SKM-1 treated with dmso at 0.1 percent for 144 hours (cell line): Measurements from ENCODE around the gene TMPRSS15.

Experiments
- DNase-seq: peaks from one replicate; lab custom pipeline; 2025; ENCODE audit not compliant: unreplicated experiment; lab: John Stamatoyannopoulos, UW

TMPRSS15 gene

GRCh38 chr21:18350216-18350615 is 53.4 kb downstream of the TMPRSS15 start:
- DNase-seq = no peak

- DNase-seq = no peak
Observed at GRCh38 chr21:18349468-18349867, 54.1 kb downstream of the TMPRSS15 start.

- no peak for DNase-seq
Observed at GRCh38 chr21:18340387-18340942, 63.1 kb downstream of the TMPRSS15 start.

DNA sequence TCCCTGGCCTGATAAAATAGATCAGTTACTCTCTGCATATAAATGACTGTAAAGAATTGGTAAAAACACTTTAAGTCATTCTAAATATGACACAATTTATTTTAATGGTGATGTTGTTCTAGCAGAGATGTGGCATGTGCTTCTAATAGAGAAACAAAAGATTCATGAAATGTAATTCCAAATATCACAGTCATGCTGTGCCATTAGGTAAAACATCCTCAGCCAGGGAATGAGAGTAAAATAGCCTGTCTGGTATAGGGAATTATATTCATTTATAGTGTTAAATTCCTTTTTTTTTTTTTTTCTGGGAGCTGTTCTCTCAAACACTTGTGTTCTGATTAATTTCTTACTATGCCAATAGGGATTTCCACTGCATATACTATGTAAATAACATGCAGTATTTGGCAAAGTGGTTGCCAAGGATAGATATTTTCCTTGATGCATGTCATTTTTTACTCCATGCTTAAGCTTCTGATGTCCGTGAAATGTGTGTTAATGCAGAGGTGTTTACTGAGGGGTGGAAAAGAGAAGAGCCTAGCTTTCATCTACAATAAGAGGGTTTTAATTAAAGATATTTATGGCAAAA is 67.8 kb downstream of the TMPRSS15 start:
- no peak for DNase-seq

DNA sequence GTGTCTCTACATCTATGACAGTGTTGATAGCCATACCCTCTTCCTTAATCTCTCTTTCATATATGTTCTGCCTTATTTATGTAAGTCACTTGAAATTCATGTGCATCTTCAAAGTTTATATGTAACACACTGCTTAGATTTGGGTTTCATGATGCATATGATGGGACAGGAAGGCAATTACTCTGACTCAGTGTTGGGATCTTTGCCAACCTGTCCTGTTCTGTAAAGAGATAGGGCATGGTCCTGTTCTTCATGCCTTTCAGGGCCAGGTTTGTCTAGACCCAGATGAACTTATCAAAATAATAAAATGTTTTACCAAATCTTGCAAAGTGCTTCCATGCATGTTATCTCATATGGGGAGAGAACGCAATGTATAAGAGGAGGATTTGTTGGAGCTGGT is 69.5 kb downstream of the TMPRSS15 start:
- DNase-seq = no peak

DNA sequence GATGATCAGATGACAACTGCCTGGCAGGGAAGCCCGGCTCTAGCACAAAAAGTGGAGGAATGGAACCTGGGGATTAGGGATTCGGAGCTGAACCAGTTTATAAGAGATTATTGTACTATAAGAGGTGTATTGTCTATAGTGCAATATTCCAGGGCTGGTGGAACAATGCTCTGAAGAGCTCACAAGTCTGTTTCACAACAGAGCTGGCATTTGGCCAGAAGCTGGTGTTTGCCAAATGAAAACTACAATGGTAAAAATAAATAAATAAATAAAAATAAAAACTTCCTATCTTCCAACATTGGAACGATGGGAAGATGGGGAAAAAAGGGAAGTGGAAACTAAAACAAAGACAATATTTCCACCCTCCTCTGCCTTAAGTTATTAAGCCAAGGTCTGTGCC is 85.4 kb downstream of the TMPRSS15 start:
- DNase-seq = no peak

GRCh38 chr21:18298228-18298627 is 105.4 kb downstream of the TMPRSS15 start:
- DNase-seq = no peak

DNA sequence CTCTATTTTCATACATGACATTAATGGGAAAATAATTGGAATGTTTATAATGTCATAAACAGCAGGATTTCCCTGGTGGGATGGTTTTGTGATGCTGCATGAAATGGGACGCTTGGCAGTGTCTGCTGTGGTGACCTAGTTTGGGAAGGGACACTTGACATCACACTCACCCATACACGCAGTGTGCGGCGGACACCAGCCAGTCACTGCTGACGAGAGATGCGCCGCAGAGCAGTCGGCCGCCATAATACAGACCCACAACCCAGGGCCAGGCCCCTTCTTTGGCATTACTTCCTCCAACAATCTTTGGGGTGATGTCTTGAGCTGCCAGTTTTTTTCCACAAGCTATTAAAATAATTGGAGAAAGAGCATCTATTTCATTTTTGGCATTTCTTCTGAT is 109.5 kb downstream of the TMPRSS15 start:
- no peak for DNase-seq

DNA sequence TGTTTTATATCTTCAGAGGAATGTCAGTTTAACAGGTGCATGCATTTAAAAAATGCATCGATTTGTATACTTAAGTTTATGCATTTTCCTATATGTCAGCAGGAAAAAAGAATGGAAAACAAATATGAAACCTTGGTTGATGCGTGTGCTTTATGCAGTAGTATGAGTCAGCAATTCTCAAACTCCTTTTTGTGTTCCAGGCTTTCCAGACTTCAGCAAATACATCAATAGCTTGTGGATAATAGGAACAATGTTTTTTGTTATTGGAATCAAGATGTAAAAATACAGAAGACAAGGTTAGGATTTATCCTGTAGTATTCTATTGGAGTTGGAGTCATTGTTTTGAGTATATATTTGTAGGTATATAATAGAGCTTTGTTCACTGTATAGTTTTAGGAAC is 113.7 kb downstream of the TMPRSS15 start:
- no peak for DNase-seq

DNA sequence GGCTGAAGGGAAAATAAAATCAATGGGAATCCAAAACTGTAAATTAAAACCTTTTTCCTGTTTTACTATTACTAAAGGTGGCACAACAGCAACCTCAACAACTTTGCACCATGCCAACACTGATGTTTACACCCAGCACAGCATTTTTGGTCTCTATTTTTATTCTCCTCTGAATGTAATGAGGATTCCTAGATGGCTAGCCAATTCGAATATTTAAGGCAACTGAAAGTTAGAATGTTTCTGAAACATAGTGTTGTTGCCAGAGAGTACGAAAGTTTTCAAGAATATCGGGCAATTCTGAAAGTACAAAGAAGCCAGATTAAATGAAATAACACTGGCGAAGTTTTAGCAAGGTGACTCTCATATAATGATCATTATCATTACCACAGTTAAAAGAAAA is 118.2 kb downstream of the TMPRSS15 start:
- no peak for DNase-seq

- DNase-seq = no peak
Observed at GRCh38 chr21:18275781-18276180, 127.8 kb downstream of the TMPRSS15 start.

GRCh38 chr21:18274370-18274769 is 129.2 kb downstream of the TMPRSS15 start:
- no peak for DNase-seq

DNA sequence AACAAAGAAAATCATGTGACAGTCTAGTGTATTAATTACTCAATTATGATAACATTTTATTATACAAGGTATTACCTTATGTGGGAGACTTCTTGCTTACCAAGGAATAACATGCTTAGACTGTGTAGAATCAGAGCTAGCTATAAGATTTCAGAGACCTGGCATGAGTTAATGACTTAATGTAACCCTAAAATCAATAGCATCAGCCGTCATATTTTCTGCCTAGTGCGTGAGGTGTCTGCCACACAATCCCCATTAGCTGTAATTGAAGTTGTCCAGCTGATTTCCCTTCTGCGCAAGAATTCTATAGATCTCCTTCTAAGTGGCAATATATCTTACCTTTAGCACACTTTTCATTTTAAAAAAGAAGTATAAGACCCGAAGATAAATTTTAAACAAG is 130.2 kb downstream of the TMPRSS15 start:
- DNase-seq = no peak

DNA sequence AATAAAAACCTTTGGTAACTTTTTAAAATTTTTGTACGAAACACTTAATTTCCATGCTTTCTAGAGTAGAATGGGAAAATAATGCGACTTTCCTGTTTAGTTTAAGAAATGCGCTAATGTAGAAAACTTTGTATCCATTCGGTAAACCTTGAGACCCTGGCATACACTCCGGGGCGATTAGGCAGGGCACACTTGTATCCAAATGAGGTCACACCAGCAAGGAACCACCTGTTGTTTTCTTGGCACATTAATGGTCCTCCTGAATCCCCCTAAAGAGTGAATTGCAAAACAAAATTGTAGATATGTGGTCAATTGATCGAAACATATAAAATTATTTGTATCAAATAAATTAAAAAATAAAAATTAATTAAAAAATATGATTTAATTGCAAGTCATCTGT is 133.7 kb downstream of the TMPRSS15 start:
- DNase-seq = no peak

DNA sequence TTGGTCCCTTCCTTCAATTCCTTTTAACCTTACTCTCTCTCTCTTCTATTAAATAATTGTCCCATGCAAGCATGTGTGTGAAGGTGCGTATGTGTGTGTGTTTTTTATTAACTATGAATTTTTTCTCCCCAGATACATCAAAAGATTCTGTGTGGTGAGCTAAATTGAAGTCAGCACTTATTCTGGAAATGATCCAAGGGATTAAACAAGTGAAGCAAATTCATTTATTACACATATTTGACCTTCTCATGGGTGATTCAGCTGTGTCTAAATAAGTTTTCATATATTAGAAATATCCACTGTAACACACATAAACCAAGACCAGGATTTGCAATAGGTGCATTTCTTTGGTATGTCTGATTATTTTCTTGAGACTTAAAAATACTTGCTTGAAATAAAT is 134.7 kb downstream of the TMPRSS15 start:
- no peak for DNase-seq

- DNase-seq = no peak
Observed at GRCh38 chr21:18267496-18267895, 136.1 kb downstream of the TMPRSS15 start.

DNA sequence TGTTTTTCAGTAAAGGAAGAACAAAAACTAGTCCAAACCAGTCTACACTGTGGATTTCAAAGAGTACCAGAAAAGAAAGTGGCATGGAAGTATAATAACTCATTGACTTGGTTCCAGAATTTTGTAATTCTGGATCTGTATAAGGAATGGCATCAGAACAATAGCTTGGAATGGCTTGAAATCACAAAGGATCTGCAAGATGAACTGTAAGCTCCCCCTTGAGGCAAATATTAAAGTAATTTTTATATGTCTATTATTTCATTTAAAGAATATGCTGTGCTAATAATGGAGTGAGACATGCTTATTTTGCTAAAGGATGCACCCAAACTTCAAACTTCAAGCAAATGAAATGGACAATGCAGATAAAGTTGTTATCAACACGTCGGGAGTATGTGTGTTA is 137.6 kb downstream of the TMPRSS15 start:
- DNase-seq = no peak

GRCh38 chr21:18253799-18254198 is 149.8 kb downstream of the TMPRSS15 start:
- no peak for DNase-seq

GRCh38 chr21:18253221-18253620 is 150.4 kb downstream of the TMPRSS15 start:
- DNase-seq = no peak

- DNase-seq = no peak
Observed at GRCh38 chr21:18252680-18253079, 150.9 kb downstream of the TMPRSS15 start.

DNA sequence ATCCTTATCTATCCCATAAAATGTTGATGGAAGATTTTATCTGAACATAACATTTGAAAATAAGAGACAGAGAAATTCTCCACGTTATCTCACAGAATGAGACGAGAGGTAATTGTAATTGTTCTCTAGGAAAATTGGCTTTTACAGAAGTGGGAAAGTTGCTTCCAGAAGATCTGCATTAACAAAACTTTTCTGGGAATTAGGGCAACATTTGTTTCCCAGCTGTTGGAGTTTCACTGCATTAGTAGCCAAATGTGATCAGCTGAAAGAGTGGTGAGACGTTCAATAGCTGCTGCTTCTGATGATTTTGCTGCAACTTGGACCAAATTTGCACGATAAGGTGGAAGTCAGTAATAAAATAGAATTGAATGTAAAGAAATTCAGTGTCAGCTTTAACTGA is 151.3 kb downstream of the TMPRSS15 start:
- no peak for DNase-seq

DNA sequence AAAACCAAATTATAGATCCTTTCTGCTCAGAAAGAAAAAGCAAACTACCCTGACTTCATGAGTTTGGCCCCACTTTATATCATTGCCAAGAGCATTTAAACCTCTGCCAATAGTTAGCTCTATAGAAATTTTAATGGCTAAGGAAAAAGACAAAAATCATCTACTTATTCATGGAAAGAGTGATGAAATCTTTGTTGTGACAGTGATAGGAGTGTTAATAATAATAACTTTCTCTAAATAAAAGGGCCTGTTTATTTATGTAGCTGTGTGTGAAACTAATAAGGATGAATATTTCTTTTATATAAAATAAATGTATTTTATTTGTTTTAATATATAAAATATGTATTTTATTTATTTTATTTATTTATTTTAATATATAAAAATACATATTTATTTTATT is 152.5 kb downstream of the TMPRSS15 start:
- peak; percentile 20 for DNase-seq

DNA sequence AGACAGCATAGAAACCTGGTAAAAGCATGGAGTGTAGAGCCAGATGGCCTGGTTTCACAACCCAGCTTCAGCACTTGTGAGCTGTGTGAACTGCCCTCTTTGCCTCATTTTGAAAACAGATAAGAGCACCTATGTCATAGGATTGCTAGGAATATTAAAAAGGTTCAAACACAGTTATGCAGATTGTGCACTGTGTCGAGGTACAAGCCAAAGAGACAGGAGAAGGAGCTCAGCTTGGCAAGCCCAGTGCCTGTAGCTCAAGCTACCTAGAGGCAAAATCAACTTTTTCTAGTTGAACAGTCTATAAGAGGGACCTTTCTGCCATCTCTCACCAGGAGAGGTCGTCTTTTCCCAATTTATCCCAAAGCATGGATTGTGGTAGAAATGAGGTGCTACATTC is 153.9 kb downstream of the TMPRSS15 start:
- no peak for DNase-seq
